Astrocyte of the cerebellum (primary cell): ENCODE data around the gene RAB3A.
A peak's percentile ranks its signal among the peaks of the same experiment; 100 is the strongest.
"Not testable (repeated sequence)": the region's sequence is repeated elsewhere in the genome, so short reads cannot be mapped to it uniquely, and the experiment has no call there.

ENCODE experiments used
- DNase-seq: peaks from one replicate; pipeline ENCODE4 v3.0.0-alpha.2; 2011; ENCODE audit warnings: low read depth
- H3K4me3 ChIP-seq: 2 replicates; pipeline ENCODE4 v1.5.1; 2011; ENCODE audit warnings: mild to moderate bottlenecking, low read depth, low read length, moderate library complexity
- in situ Hi-C: cut with HindIII; loops from 2 replicates; pipeline ENCODE4 v1.10.0; 2017; ENCODE audit warnings: low sequenced_read_pairs
- TF ChIP-seq, protein P1 (sequence below): IDR thresholded peaks from 2 replicates; pipeline ENCODE4 v1.5.1; 2012; ENCODE audit warnings: low read length, low read depth, moderate library complexity, mild to moderate bottlenecking; ENCODE audit errors: missing control alignments

The RAB3A gene

DNA sequence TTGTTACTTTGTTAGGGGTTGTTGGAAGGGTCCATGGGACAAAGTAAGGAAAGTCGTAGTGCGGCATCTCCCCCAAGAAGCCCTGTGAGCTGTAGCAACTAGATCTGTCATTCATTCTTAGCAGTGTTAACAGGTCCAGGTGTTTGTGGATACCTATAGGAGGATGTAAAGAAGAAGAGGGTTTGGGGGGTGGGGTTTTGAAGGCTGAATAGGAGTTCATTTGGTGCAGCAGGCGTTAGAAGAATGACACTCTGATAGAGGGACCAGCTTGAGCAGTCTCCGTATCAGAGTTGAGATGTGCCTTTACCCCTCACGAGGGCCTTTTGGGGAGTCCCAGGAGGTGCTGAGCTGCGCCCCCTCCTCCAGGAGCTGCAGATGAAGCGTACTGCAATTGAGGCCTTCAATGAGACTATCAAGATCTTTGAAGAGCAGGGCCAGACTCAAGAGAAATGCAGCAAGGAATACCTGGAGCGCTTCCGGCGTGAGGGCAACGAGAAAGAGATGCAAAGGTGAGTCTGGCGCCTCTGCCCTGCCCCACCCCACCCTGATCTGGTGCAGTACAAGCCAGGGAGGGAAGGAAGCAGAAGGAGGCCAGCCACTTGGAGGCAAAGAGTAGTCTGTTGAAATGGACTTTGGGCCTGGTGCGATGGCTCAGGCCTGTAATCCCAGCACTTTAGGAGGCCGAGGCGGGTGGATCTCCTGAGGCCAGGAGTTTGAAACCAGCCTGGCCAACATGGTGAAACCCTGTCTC is 37.9 kb downstream of the RAB3A start:
- H3K4me3 ChIP-seq, result no peak overlapping the region
- in situ Hi-C loops, result loop anchor here (10.0 kb wide), 1 partner anchor 211 kb away; no protein-coding TSS in a partner anchor

DNA sequence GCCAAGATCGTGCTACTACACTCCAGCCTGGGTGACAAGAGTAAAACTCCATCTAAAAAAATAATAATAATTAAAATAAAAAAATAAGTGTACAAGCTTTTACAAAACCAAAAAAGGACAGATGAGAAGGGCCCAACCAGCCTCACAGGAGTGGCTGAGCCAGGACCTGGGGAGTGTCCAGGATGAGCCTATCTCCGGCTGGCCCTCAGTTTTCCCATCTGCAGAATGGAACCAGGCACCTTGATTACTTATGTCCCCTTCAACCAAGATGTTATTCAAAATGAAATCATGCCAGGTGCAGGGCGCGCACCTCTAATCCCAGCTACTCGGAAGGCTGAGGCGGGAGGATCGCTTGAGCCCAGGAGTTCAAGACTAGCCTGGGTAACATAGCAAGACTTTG is 39.8 kb downstream of the RAB3A start:
- in situ Hi-C loops, result loop anchor here (5.0 to 10.0 kb wide), 2 partner anchors 68 to 209 kb away; no protein-coding TSS in a partner anchor
- TF ChIP-seq, protein P1, sequence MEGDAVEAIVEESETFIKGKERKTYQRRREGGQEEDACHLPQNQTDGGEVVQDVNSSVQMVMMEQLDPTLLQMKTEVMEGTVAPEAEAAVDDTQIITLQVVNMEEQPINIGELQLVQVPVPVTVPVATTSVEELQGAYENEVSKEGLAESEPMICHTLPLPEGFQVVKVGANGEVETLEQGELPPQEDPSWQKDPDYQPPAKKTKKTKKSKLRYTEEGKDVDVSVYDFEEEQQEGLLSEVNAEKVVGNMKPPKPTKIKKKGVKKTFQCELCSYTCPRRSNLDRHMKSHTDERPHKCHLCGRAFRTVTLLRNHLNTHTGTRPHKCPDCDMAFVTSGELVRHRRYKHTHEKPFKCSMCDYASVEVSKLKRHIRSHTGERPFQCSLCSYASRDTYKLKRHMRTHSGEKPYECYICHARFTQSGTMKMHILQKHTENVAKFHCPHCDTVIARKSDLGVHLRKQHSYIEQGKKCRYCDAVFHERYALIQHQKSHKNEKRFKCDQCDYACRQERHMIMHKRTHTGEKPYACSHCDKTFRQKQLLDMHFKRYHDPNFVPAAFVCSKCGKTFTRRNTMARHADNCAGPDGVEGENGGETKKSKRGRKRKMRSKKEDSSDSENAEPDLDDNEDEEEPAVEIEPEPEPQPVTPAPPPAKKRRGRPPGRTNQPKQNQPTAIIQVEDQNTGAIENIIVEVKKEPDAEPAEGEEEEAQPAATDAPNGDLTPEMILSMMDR, result no peak
- no peak for DNase-seq
- no peak overlapping the region for H3K4me3 ChIP-seq

More for the DNA sequence above, 37.9 kb downstream of the RAB3A start:
- DNase-seq, result no peak
- TF ChIP-seq, protein P1, result no peak

DNA sequence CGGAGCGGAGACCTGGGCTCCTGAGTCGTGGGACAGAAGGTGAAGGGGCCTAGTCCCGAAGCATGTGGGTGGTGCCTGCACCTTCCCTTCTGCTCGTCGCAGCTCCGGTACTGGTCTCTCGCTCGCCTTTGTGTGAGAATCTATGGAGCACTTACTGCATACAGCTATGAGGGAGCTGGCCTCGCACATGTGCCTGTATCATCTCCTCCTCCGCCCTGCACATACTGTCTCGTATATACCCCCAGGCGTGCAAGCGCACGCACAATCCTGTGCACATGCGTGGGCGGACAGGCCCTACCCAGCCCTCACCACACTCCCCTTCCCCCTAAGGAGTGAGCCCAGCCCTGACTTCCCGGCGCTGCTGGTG is 42.2 kb downstream of the RAB3A start:
- in situ Hi-C loops, result loop anchor here (5.0 to 10.0 kb wide), 2 partner anchors 71 to 207 kb away; no protein-coding TSS in a partner anchor
- TF ChIP-seq, protein P1, result no peak

DNA sequence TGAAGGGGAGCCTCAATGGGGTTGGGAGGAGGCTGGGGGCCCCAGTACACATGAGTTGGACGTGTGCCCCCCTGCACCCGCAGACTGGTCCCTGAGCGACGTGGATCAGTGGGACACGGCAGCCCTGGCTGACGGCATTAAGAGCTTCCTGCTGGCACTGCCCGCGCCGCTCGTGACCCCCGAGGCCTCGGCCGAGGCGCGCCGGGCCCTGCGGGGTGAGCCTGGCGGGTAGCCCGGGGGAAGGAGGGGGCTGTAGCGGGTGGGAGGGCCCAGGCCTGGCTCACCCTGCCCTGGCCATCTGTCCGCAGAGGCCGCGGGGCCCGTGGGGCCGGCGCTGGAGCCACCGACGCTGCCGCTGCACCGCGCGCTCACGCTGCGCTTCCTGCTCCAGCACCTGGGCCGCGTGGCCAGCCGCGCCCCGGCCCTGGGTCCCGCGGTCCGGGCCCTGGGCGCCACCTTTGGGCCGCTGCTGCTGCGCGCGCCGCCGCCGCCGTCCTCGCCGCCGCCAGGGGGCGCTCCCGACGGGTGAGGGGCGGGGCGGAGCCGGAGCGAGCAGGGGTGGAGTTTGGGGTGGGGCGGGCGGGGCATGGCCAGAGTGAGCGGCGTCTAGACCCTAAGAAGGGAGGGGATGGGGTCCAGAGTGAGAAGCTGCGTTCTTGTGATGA is 42.7 kb downstream of the RAB3A start:
- peak overlapping the region; percentile 19 for H3K4me3 ChIP-seq
- DNase-seq, result no peak

More for the DNA sequence above, 42.2 kb downstream of the RAB3A start:
- DNase-seq, result no peak
- H3K4me3 ChIP-seq, result no peak overlapping the region

DNA sequence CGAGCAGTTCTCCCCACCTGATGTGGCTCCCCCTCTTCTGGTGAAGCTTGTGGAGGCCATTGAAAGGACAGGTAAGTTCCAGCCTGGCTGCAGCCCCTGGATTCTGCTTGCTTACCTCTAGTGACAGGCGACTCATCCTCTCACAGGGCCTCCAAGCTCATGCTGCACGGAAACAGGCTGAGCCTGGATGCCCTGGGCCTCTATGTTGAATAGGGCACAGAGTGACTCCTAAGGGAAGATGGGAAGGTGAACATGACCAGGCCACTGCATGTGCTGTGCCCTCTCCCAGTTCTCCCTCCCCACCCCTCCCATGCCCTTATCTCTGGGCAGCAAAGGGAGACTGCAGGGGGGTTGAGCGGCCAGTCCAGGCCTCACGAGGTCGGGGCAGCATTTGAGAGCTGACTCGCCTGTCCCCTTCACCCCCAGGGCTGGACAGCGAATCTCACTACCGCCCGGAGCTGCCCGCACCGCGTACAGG is 43.3 kb downstream of the RAB3A start:
- in situ Hi-C loops, result loop anchor here (5.0 to 10.0 kb wide), 2 partner anchors 72 to 206 kb away; no protein-coding TSS in a partner anchor
- TF ChIP-seq, protein P1, result no peak
- H3K4me3 ChIP-seq, result peak overlapping the region; percentile 19
- DNase-seq, result no peak

More for the DNA sequence above, 42.7 kb downstream of the RAB3A start:
- TF ChIP-seq, protein P1, result peak; percentile 21
- in situ Hi-C loops, result loop anchor here (5.0 to 10.0 kb wide), 2 partner anchors 71 to 206 kb away; no protein-coding TSS in a partner anchor

DNA sequence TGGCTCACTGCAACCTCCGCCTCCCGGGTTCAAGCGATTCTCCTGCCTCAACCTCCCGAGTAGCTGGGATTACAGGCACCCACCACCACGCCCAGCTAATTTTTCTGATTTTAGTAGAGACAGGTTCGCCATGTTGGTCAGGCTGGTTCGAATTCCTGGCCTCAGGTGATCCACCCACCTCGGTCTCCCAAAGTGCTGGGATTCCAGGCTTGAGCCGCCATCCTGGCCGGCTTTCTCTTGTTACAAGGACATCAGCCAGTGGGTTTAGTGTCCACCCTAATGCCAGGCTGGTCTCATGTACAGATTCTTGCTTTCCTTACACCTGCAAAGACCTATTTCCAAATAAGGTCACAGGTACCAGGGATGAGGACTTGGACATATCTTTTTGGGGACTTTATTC is 44.0 kb downstream of the RAB3A start:
- no peak overlapping the region for H3K4me3 ChIP-seq
- in situ Hi-C loops, result loop anchor here (5.0 to 10.0 kb wide), 2 partner anchors 72 to 205 kb away; no protein-coding TSS in a partner anchor
- no peak for DNase-seq
- TF ChIP-seq, protein P1, result no peak

DNA sequence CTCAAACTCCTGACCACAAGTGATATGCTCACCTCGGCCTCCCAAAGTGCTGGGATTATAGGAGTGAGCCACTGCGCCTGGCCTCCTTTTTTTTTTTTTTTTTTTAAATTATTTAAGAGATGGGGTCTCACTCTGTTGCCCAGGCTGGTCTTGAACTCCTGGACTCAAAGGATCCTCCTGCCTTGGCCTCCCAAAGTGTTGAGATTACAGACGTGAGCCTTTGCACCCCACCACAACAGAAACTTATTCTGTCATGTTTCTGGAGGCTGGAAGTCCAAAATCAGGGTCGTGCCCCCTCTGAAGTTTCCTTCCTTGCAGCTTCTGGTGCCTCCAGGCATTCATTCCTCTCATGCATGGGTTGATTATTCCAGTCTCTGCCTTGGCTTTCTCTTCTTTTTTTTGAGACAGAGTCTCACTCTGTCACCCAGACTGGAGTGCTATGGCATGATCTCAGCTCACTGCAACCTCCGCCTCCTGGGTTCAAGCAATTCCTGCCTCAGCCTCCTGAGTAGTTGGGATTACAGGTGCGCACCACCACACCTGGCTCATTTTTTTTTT is 44.7 kb downstream of the RAB3A start:
- in situ Hi-C loops, DNase-seq, H3K4me3 ChIP-seq: not testable (repeated sequence)
